ENCODE data around the gene HTRA1.

HTRA1 gene

DNA sequence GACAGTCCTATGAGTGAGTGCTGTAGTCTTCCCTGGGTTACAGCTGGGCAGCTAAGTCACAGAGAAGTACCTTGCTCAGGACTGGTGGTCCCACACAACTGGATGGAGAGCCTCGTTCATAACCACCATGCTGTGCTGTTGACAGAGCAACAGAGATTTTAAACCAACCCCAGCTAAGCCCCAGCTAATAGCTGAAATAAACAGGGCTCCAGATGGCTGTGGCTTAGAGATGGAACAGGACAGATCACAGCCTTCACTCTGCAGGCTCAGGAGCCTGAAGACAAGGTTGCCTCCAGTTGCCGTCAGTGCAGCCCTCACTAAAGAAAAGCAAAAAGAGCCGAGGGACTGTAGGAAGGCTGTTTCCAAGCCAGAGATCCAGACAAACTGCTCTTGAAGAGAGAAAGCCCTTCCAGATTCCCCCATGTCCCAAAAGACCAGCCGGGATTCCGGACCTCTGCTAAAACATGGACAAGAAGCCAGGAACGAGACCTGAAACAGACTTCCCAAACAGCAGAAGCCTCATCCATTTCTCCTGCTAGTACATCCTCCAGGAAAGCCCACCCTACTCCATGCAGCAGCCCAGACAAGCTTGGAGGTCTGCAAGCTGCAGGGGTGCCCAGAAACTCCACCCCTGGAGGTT is 4.2 kb downstream of the HTRA1 start:
- Histone ChIP-seq H3K4me1 (ENCODE audit: control insufficient read depth, insufficient read depth, low read length) (peaks cover 52% of the 10 kb centered on the region), H3K4me3 (ENCODE audit: low read length) (no peak overlapping the region), H3K27me3 (replicated peaks; ENCODE audit: control insufficient read depth, insufficient read depth, low read length) (no peaks in the 10 kb centered on the region), H3K9ac (ENCODE audit: low read length) (peak overlapping the region; percentile 30), H3K36me3 (ENCODE audit: control insufficient read depth, insufficient read depth, low read length, severe bottlenecking) (no peaks in the 10 kb centered on the region), H3K9me3 (ENCODE audit: control insufficient read depth, low read length) (no peaks in the 10 kb centered on the region)
- DNase-seq (ENCODE audit: low read depth) = no peak

DNA sequence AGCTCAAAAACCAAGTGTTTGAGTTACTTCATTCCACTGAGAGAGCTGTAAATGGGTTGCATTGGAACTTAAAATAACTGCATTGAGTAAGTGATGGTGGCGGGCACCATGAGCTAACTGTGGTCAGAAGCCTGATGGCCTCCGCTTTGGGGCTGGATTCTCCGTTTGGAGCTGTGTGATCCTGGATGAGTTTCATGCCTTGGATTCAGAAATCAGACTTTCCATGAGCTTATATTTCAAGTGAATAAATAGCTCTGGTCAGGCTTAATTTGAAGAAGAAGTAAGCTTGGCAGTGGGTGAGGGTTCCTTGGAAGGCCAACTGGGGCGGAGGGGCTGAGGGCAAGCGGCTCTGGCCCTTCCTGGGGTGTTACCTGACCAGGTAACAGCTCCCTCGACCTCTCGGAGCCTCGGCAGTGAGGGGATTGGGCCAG is 5.6 kb downstream of the HTRA1 start:
- Histone ChIP-seq H3K36me3 (ENCODE audit: control insufficient read depth, insufficient read depth, low read length, severe bottlenecking) (no peaks in the 10 kb centered on the region), H3K4me1 (ENCODE audit: control insufficient read depth, insufficient read depth, low read length) (peaks cover 63% of the 10 kb centered on the region), H3K27me3 (replicated peaks; ENCODE audit: control insufficient read depth, insufficient read depth, low read length) (no peaks in the 10 kb centered on the region), H3K9me3 (ENCODE audit: control insufficient read depth, low read length) (no peaks in the 10 kb centered on the region), H3K4me3 (ENCODE audit: low read length) (no peak overlapping the region), H3K9ac (ENCODE audit: low read length) (no peak overlapping the region)
- no peak for DNase-seq (ENCODE audit: low read depth)

DNA sequence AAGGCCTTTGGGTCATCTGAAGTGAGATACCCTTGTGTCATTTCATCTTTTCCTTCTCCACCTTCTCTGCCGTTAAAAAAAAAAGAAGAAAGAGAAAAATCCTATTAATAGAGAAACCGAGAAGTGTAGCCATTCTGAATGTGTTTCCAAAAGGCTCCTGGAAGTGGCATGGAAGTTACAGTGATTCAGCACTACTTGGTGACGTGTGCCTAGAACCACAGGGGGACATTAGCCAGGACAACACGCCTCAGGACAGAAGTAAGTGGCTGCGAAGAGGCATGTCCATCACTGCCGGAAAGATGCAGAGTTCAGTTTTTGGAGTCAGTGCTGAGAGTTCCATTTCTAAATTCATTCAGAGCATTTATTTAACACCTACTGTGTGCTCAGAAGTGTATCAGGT is 6.3 kb downstream of the HTRA1 start:
- Histone ChIP-seq H3K27me3 (replicated peaks; ENCODE audit: control insufficient read depth, insufficient read depth, low read length) (no peaks in the 10 kb centered on the region), H3K4me3 (ENCODE audit: low read length) (no peak overlapping the region), H3K9me3 (ENCODE audit: control insufficient read depth, low read length) (no peaks in the 10 kb centered on the region), H3K36me3 (ENCODE audit: control insufficient read depth, insufficient read depth, low read length, severe bottlenecking) (no peaks in the 10 kb centered on the region), H3K9ac (ENCODE audit: low read length) (no peak overlapping the region), H3K4me1 (ENCODE audit: control insufficient read depth, insufficient read depth, low read length) (peaks cover 63% of the 10 kb centered on the region)
- DNase-seq (ENCODE audit: low read depth) = no peak

DNA sequence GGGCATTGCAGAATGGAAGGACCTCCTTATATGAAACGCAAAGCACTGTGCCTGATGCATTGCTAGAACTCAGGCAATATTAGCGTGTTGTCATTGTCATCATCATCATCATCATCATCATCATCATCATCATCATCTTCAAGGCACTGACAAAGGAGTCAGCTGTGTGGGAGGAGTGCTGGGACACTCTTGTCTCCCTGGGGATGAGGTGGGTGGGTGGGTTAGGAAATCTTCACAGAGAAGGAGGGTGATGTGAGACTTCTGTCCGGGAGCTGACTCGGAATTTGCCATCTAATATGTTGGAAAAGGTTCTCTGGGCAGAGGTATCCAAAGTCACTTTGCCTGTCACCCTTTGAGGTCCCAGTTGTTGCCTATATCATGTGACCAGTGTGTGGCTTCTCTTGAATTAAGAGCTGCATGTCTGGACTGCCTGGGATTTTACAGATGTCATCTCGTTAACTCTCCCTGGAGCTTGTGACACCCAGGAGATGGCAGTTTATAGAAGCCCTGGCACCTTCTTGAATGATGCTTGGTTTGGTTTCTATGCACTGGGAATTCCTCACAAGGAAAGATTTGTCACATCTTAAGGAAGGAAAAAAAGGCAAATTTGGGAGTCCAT is 7.1 kb downstream of the HTRA1 start:
- Histone ChIP-seq H3K9ac (ENCODE audit: low read length) (peak overlapping the region; percentile 41), H3K4me1 (ENCODE audit: control insufficient read depth, insufficient read depth, low read length) (peaks cover 58% of the 10 kb centered on the region), H3K9me3 (ENCODE audit: control insufficient read depth, low read length) (no peaks in the 10 kb centered on the region), H3K27me3 (replicated peaks; ENCODE audit: control insufficient read depth, insufficient read depth, low read length) (no peaks in the 10 kb centered on the region), H3K4me3 (ENCODE audit: low read length) (peak overlapping the region; percentile 28), H3K36me3 (ENCODE audit: control insufficient read depth, insufficient read depth, low read length, severe bottlenecking) (no peaks in the 10 kb centered on the region)
- no peak for DNase-seq (ENCODE audit: low read depth)

DNA sequence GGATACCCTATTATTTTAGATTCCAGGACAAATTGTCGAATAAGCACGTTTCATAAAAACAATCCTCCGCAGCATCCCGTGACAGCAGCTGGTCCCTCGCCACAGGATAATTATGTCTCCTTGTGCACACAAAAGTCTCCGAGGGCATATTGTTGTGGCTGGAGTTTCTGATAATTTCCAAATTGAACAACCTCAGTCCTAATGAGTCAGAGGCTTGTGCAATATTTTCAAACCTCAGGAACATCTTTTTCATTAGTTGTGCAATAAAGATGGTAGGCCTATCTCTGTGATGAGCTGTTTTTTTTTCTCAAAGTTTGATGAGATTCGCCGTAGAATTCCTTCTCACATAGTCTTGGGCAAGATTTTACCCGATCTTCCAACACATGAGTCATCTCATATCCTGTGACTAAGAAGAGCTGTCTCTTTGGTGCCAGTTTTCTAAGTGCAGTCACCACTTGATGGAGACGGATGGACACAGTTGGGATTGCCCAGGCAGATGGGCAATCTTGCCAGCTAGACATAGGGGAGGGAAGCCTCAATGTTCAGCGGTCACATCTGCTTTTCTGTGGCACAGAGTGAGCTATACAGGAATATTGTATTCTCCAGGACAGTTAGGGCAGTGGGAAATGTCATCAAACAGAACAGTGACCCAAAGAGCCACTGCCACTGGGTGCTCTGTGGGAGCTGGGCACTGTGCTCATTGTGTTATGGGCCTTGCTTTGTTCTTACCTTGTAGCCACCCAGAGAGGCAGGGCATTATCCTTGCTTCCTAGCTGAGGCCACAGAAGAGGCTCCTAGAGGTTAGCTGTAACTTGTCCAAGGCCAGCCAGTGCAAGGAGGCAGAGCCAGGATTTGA is 7.8 kb downstream of the HTRA1 start:
- H3K9ac ChIP-seq (ENCODE audit: low read length) = peak overlapping the region; percentile 42
- no peaks in the 10 kb centered on the region for H3K9me3 ChIP-seq (ENCODE audit: control insufficient read depth, low read length)
- no peaks in the 10 kb centered on the region for H3K27me3 ChIP-seq (replicated peaks; ENCODE audit: control insufficient read depth, insufficient read depth, low read length)
- peak; percentile 91 for DNase-seq (ENCODE audit: low read depth)
- H3K4me1 ChIP-seq (ENCODE audit: control insufficient read depth, insufficient read depth, low read length) = peaks cover 52% of the 10 kb centered on the region
- H3K36me3 ChIP-seq (ENCODE audit: control insufficient read depth, insufficient read depth, low read length, severe bottlenecking) = no peaks in the 10 kb centered on the region
- H3K4me3 ChIP-seq (ENCODE audit: low read length) = peak overlapping the region; percentile 28

DNA sequence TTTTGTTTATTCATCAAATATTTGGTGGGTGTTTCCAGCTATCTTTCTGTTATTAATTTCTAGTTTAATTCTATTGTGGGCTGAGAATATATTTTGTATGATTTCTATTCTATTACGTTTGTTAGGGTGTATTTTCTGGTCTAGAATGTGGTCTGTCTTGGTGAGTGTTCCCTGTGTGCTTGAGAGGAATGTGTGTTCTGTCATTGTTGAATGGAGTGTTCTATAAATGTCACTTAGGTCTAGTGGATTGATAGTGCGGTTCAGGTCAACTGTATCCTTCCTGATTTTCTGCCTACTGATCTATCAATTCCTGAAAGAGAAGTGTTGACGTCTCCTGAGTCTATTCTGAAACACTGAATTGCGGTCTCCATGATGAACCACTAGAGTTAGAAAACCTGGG is 8.5 kb downstream of the HTRA1 start:
- Histone ChIP-seq H3K9me3 (ENCODE audit: control insufficient read depth, low read length) (no peaks in the 10 kb centered on the region), H3K9ac (ENCODE audit: low read length) (peak overlapping the region; percentile 42), H3K4me3 (ENCODE audit: low read length) (no peak overlapping the region), H3K36me3 (ENCODE audit: control insufficient read depth, insufficient read depth, low read length, severe bottlenecking) (no peaks in the 10 kb centered on the region), H3K27me3 (replicated peaks; ENCODE audit: control insufficient read depth, insufficient read depth, low read length) (no peaks in the 10 kb centered on the region), H3K4me1 (ENCODE audit: control insufficient read depth, insufficient read depth, low read length) (peaks cover 52% of the 10 kb centered on the region)
- DNase-seq (ENCODE audit: low read depth) = no peak

DNA sequence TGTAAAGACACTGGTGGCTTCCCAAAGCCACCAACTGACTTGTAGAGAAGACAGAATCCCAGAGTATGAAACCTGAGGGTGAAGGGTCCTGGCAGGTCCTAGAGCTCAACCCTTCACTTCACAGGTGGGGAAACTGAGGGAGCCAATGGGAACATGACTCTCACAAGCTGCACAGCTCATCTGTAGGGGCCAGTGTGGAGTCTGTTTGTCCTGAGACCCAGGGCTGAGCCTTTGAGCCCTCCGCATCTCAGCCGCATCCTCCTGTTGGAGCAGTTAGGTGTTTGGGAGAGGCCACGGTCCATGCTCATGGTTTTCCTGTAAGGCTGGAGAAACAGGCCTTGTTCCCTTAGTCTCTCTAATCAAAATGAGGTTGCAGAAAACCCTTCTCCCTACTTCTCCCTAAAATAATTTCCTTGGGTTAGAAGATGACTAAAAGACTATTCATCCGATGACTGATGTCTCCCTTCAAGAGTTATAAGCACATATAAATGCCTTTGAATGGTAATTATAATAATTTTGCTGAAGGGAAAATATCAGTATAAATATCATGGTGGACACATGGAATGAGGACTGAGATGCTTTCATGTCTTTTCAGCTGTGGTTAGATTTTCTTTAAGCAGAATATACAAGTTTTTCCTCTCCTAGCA is 10.3 kb downstream of the HTRA1 start:
- H3K4me1 ChIP-seq (ENCODE audit: control insufficient read depth, insufficient read depth, low read length) = peaks cover 62% of the 10 kb centered on the region
- H3K36me3 ChIP-seq (ENCODE audit: control insufficient read depth, insufficient read depth, low read length, severe bottlenecking) = no peaks in the 10 kb centered on the region
- no peak overlapping the region for H3K9ac ChIP-seq (ENCODE audit: low read length)
- no peaks in the 10 kb centered on the region for H3K9me3 ChIP-seq (ENCODE audit: control insufficient read depth, low read length)
- DNase-seq (ENCODE audit: low read depth) = no peak
- no peak overlapping the region for H3K4me3 ChIP-seq (ENCODE audit: low read length)
- no peaks in the 10 kb centered on the region for H3K27me3 ChIP-seq (replicated peaks; ENCODE audit: control insufficient read depth, insufficient read depth, low read length)

DNA sequence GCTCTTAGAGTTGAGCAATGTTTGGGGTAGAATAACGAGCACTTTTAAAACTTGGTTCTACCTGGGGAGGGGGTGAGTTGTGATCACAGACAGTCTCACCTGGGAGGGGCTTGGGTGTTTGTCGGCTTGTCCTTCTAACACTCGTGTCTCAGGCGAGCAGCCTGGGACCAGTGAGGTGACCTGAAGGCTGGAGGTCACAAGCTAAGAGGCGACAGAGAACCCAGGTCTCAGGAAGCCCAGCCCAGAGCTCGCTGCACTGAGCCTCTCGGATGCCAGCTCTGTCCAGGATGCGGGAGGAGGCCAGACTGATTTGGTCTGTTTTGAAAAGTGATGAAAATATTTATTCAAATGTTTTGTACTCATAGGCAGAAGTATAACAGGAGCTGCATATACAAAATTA is 11.8 kb downstream of the HTRA1 start:
- no peak for DNase-seq (ENCODE audit: low read depth)
- no peaks in the 10 kb centered on the region for H3K9me3 ChIP-seq (ENCODE audit: control insufficient read depth, low read length)
- H3K4me3 ChIP-seq (ENCODE audit: low read length) = no peak overlapping the region
- H3K36me3 ChIP-seq (ENCODE audit: control insufficient read depth, insufficient read depth, low read length, severe bottlenecking) = no peaks in the 10 kb centered on the region
- H3K27me3 ChIP-seq (replicated peaks; ENCODE audit: control insufficient read depth, insufficient read depth, low read length) = no peaks in the 10 kb centered on the region
- H3K4me1 ChIP-seq (ENCODE audit: control insufficient read depth, insufficient read depth, low read length) = peaks cover 65% of the 10 kb centered on the region
- H3K9ac ChIP-seq (ENCODE audit: low read length) = no peak overlapping the region

DNA sequence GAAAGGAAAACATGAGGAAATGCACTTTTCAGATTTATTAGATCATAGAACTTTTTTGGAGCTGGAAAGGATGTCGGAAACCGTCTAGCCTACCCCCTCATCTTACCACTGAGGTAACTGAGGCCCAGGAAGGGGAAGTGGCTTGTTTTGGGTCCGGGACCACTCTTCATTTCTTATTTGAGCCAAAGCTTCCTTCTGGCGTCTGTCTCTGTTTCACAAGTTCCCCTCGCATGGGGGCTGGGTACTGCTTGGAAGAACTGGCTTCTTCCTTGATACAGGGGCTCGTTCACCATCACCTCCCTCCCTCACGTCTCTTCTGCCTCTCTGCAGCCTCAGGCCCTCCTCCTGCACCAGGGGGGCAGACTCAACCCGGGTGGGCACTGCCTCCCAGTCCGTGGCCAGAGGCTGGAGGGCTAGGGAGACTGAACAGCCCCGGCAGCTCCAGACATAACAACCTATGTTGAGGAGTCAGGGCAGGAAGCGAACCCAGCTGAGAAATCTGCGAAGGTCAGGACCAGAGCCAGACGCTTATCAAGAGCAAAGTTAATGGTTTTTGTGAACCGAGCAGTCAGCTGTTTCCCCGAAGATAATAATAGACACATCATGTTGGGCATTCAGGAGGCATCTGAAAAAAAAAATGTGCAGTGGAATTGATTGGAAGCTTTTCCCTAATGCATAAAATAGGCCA is 12.9 kb downstream of the HTRA1 start:
- DNase-seq (ENCODE audit: low read depth) = no peak
- H3K4me1 ChIP-seq (ENCODE audit: control insufficient read depth, insufficient read depth, low read length) = peaks cover 56% of the 10 kb centered on the region
- H3K27me3 ChIP-seq (replicated peaks; ENCODE audit: control insufficient read depth, insufficient read depth, low read length) = no peaks in the 10 kb centered on the region

DNA sequence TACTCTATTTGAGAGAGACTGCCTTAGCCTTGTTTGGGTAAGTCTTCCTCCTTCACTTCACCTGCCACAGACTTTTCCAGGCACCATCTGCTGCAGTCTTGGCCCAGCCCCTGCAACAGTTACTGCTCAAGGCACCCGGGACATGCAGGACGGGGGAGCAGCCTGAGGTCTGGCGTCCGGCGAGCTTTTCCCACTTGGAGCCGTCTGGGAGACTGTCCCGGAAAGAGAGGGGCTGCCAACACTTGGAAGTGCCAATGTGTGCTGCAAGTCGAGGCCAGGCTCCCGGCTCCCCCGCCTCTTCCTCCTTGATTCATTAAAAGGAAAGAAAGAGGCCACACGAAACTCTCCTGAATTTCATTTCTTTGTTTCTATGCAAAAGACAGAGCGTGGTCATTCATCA is 13.7 kb downstream of the HTRA1 start:
- peak overlapping the region; percentile 68 for H3K9ac ChIP-seq (ENCODE audit: low read length)
- H3K4me1 ChIP-seq (ENCODE audit: control insufficient read depth, insufficient read depth, low read length) = peaks cover 48% of the 10 kb centered on the region
- H3K9me3 ChIP-seq (ENCODE audit: control insufficient read depth, low read length) = no peaks in the 10 kb centered on the region
- peak overlapping the region; percentile 68 for H3K4me3 ChIP-seq (ENCODE audit: low read length)
- no peaks in the 10 kb centered on the region for H3K36me3 ChIP-seq (ENCODE audit: control insufficient read depth, insufficient read depth, low read length, severe bottlenecking)
- no peaks in the 10 kb centered on the region for H3K27me3 ChIP-seq (replicated peaks; ENCODE audit: control insufficient read depth, insufficient read depth, low read length)
- no peak for DNase-seq (ENCODE audit: low read depth)

More for the DNA sequence above, 12.9 kb downstream of the HTRA1 start:
- no peaks in the 10 kb centered on the region for H3K9me3 ChIP-seq (ENCODE audit: control insufficient read depth, low read length)
- H3K4me3 ChIP-seq (ENCODE audit: low read length) = no peak overlapping the region
- H3K9ac ChIP-seq (ENCODE audit: low read length) = no peak overlapping the region
- no peaks in the 10 kb centered on the region for H3K36me3 ChIP-seq (ENCODE audit: control insufficient read depth, insufficient read depth, low read length, severe bottlenecking)

All from adipocyte (in vitro differentiated cells).